Left lung (tissue), 10 donors: ENCODE measurements around the gene SLC41A1. TPM values are rescaled to one million over a fixed set of nuclear protein-coding genes. Genes with fewer than 3 reads are reported as not detected.

Source experiments
- ATAC-seq: fragments of 200-7000 bp; cut with Tn5 transposase; one replicate; pipeline ENCODE4 v1.9.1; 2020; ENCODE audit warnings: moderate library complexity
- DNase-seq, 4 donors: peaks; one replicate each; pipeline ENCODE4 v3.0.0-alpha.2; 2013 to 2020
- H3K27ac ChIP-seq, 2 donors: fragments of 200-600 bp; sonication (generic) in 1 of 2; one replicate each; pipeline versions ENCODE4 v1.5.0 to v1.8.0; 2020 to 2021
- H3K27me3 ChIP-seq, 2 donors: fragments of 200-600 bp; sonication (generic) in 1 of 2; one replicate each; pipeline versions ENCODE4 v1.5.0 to v1.8.0; 2020 to 2021
- H3K36me3 ChIP-seq, 2 donors: fragments of 200-600 bp; sonication (generic) in 1 of 2; one replicate each; pipeline versions ENCODE4 v1.5.0 to v1.8.0; 2020 to 2021
- H3K4me1 ChIP-seq, 2 donors: fragments of 200-600 bp; one replicate each; pipeline ENCODE4 v1.8.0; 2021
- H3K4me3 ChIP-seq, 2 donors: fragments of 200-600 bp; sonication (generic) in 1 of 2; one replicate each; pipeline versions ENCODE4 v1.5.0 to v1.8.0; 2020 to 2021; ENCODE audit warnings: mild to moderate bottlenecking in 1 of 2
- H3K9me3 ChIP-seq, 2 donors: fragments of 200-600 bp; sonication (generic) in 1 of 2; one replicate each; pipeline versions ENCODE4 v1.5.0 to v1.8.0; 2020 to 2021
- CTCF ChIP-seq, 2 donors: fragments of 200-600 bp; sonication (generic) in 1 of 2; IDR thresholded peaks; one replicate each; pipeline versions ENCODE4 v1.5.0 to v1.8.0; 2021; ENCODE audit warnings: antibody characterized with exemption in 2 of 2
- intact Hi-C, 2 donors: fragments of 100-400 bp; cut with DNase I; formaldehyde crosslinking; loops; one replicate each; pipeline versions ENCODE4 v1.11.2 to v1.14.2; 2022
- polyA plus RNA-seq, 6 donors: library from polyadenylated mRNA; unstranded; fragments of 120-200 nt; gene quantifications; one replicate each; pipeline ENCODE4 v1.2.1, GENCODE V29; 2013; ENCODE audit not compliant: insufficient read length in 6 of 6
- total RNA-seq, 2 donors: library from RNA; stranded (reverse); fragmentation: NEBNext Ultra II Directional; extraction: Animal tissue kit (Norgen Biotek cat#: 25700); gene quantifications; one replicate each; pipeline ENCODE4 v1.2.1, GENCODE V29; 2021
- donor health status: DM: no; HTN: yes; CAD: no.
- donor health status: DM: no; HTN: no; CAD: no.

The SLC41A1 gene
- total and polyA plus RNA-seq, 8 donors: 29.4 to 46.8 (median 40.1) TPM

GRCh38 chr1:205775717-205776056 lies 37.3 kb downstream of the SLC41A1 start:
- Histone ChIP-seq H3K27ac (peak overlapping the region; percentile 29 to 81), H3K36me3 (peaks cover 0 to 9% of the 10 kb centered on the region in 2 donors), H3K27me3 (no peaks in the 10 kb centered on the region), H3K9me3 (no peaks in the 10 kb centered on the region), H3K4me1 (peaks cover 0 to 24% of the 10 kb centered on the region in 2 donors), H3K4me3 (peak overlapping the region; percentile 52 to 73)
- DNase-seq (no peak), ATAC-seq (peak; percentile 5)
- TF ChIP-seq CTCF (IDR thresholded peaks at IDR 0.05): no peak
- intact Hi-C loops: no loop called here

- Histone ChIP-seq H3K9me3 (no peaks in the 10 kb centered on the region), H3K27ac (peak within 1 kb of the TSS; percentile 29 to 81), H3K27me3 (no peaks in the 10 kb centered on the region), H3K36me3 (peaks cover 0 to 14% of the 10 kb centered on the region in 2 donors), H3K4me1 (peaks cover 0 to 24% of the 10 kb centered on the region in 2 donors), H3K4me3 (peak within 1 kb of the TSS; percentile 52 to 73)
- intact Hi-C loops: no loop called here
- ATAC-seq (peak; percentile 99), DNase-seq (peak; percentile 68 to 92 (median 83))
- no peak for TF ChIP-seq CTCF (IDR thresholded peaks at IDR 0.05)
Measured at GRCh38 chr1:205775015-205775716, 37.8 kb downstream of the SLC41A1 start, which contains the start of gene RAB29. RAB29 (minus strand) TSS chr1:205775482; CDS start chr1:205774956, 526 bp downstream.

- DNase-seq (peak in 2 of 4 donors; percentile 12 to 73), ATAC-seq (peak; percentile 38)
- Histone ChIP-seq H3K27ac (peak overlapping the region; percentile 29 to 81), H3K36me3 (peaks cover 0 to 21% of the 10 kb centered on the region in 2 donors), H3K27me3 (no peaks in the 10 kb centered on the region), H3K9me3 (no peaks in the 10 kb centered on the region), H3K4me3 (peak overlapping the region; percentile 52 to 73), H3K4me1 (peaks cover 0 to 24% of the 10 kb centered on the region in 2 donors)
- intact Hi-C loops: no loop called here
- TF ChIP-seq CTCF (IDR thresholded peaks at IDR 0.05): no peak
Measured at GRCh38 chr1:205774198-205775014, 38.6 kb downstream of the SLC41A1 start.

GRCh38 chr1:205772607-205773032 lies 40.4 kb downstream of the SLC41A1 start:
- Histone ChIP-seq H3K27me3 (no peaks in the 10 kb centered on the region), H3K4me1 (peaks cover 0 to 14% of the 10 kb centered on the region in 2 donors), H3K36me3 (peaks cover 0 to 35% of the 10 kb centered on the region in 2 donors), H3K9me3 (no peaks in the 10 kb centered on the region), H3K4me3 (no peak overlapping the region), H3K27ac (no peak overlapping the region)
- intact Hi-C loops: no loop called here
- no peak for DNase-seq
- TF ChIP-seq CTCF (IDR thresholded peaks at IDR 0.05): no peak
- no peak for ATAC-seq

- H3K4me1 ChIP-seq: peaks cover 0 to 10% of the 10 kb centered on the region in 2 donors
- ATAC-seq: no peak
- no peak for DNase-seq
- peaks cover 0 to 42% of the 10 kb centered on the region in 2 donors for H3K36me3 ChIP-seq
- H3K9me3 ChIP-seq: no peaks in the 10 kb centered on the region
- intact Hi-C loops: no loop called here
- no peaks in the 10 kb centered on the region for H3K27me3 ChIP-seq
- no peak for TF ChIP-seq CTCF (IDR thresholded peaks at IDR 0.05)
- no peak overlapping the region for H3K27ac ChIP-seq
- H3K4me3 ChIP-seq: no peak overlapping the region
Measured at GRCh38 chr1:205770618-205771017, 42.4 kb downstream of the SLC41A1 start.
